ENCODE results near the gene LGI1. TPM values are rescaled to one million over a fixed set of nuclear protein-coding genes. Genes with fewer than 3 reads are reported as not detected.
A peak's percentile ranks its signal among the peaks of the same experiment; 100 is the strongest.

LGI1 gene
- total RNA-seq = 9.4 TPM

DNA sequence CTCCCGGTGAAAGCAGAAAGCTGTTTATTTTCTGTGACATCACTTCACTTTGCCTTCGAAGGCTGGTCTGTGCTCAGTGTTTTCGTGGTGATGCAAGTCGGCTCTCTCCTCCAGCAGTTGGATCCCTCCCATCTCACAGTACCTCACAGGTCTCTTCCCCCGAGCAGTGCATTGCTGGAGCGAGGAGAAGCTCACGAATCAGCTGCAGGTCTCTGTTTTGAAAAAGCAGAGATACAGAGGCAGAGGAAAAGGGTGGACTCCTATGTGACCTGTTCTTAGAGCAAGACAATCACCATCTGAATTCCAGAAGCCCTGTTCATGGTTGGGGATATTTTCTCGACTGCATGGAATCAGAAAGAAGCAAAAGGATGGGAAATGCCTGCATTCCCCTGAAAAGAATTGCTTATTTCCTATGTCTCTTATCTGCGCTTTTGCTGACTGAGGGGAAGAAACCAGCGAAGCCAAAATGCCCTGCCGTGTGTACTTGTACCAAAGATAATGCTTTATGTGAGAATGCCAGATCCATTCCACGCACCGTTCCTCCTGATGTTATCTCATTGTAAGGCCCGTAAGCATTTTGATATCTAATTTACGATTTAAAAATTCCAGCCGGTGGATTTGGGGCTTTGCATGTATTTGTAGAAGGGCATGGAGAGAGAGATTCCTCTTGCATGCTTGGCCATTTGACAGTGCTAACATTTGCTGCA lies at the start of gene LGI1:
LGI1 (plus strand) TSS at position 136 of the 707 bp plus-strand sequence; CDS start at position 345, 209 bp downstream.
- peaks cover 0 to 6% (median 5%) of the 10 kb centered on the region in 3 donors for H3K27me3 ChIP-seq (ENCODE audit: control insufficient read depth in 3 of 3, insufficient read depth in 3 of 3, low read length in 3 of 3)

DNA sequence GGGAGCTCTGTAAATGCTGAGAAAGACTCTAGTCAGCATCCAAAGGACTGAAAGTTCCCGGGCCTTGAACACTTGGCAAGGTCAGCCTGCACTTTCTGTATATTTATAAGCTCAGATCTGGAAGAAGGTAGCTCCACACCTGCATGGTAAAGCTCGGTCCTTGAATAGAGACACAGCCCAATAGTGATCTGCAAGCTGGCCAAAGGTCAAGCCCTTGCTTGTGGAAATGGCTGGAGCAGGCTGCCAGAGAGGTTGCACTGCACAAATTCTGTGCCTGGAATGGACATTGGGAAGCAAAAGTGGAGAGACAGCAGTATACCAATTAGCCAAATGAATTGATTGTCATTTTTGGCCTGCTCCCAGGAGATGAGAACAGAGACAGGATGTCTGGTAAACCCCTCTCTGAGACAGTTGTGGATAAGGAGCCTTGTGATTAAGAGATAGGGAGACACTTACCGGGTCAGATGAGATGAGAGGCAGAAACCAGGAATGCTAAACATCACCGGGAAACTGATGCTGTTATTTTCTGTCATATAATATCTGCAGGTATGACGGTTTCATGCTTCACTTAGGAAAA lies 47.3 kb upstream of the LGI1 start:
- H3K9ac ChIP-seq (ENCODE audit: low read depth in 1 of 3, low read length in 3 of 3) = no peak overlapping the region
- no peaks in the 10 kb centered on the region for H3K4me1 ChIP-seq (ENCODE audit: control insufficient read depth in 3 of 3, insufficient read depth in 3 of 3, low read length in 3 of 3)
- H3K27me3 ChIP-seq (ENCODE audit: control insufficient read depth in 3 of 3, insufficient read depth in 3 of 3, low read length in 3 of 3) = no peaks in the 10 kb centered on the region
- no peak overlapping the region for H3K4me3 ChIP-seq (ENCODE audit: low read length in 3 of 3)
- no peaks in the 10 kb centered on the region for H3K36me3 ChIP-seq (ENCODE audit: control insufficient read depth in 3 of 3, insufficient read depth in 3 of 3, low read length in 3 of 3)
- H3K27ac ChIP-seq (ENCODE audit: low read depth, low read length) = no peak overlapping the region
- no peaks in the 10 kb centered on the region for H3K9me3 ChIP-seq (ENCODE audit: control insufficient read depth in 3 of 3, low read length in 3 of 3)

More for the DNA sequence above, at the start of gene LGI1:
- Histone ChIP-seq H3K36me3 (ENCODE audit: control insufficient read depth in 3 of 3, insufficient read depth in 3 of 3, low read length in 3 of 3) (no peaks in the 10 kb centered on the region), H3K27ac (ENCODE audit: low read depth, low read length) (peak within 1 kb of the TSS; percentile 81), H3K9ac (ENCODE audit: low read depth in 1 of 3, low read length in 3 of 3) (peak within 1 kb of the TSS; percentile 35 to 79 (median 54)), H3K9me3 (ENCODE audit: control insufficient read depth in 3 of 3, low read length in 3 of 3) (no peaks in the 10 kb centered on the region), H3K4me1 (ENCODE audit: control insufficient read depth in 3 of 3, insufficient read depth in 3 of 3, low read length in 3 of 3) (peaks cover 3 to 11% (median 5%) of the 10 kb centered on the region in 3 donors), H3K4me3 (ENCODE audit: low read length in 3 of 3) (peak within 1 kb of the TSS; percentile 64 to 69 (median 64))

DNA sequence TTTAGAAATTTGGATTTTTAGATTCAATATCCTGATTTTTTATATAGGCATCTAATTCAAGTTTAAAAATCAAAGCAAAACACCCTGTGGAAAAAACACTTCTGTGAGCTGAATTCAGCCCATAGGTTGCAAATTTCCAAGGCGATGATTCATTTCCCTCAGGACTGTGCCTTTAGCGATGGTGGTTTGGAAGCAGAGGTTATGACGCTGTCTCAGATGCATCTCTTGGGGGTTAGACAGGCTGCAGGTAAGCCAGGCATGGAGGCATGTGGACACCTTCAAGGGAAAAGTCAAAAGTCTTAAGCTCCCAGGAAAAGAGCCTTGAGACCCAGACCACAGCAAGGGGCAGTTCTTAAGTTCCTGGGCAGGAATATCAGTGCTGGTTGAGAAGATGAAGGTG lies 45.8 kb upstream of the LGI1 start:
- Histone ChIP-seq H3K36me3 (ENCODE audit: control insufficient read depth in 3 of 3, insufficient read depth in 3 of 3, low read length in 3 of 3) (no peaks in the 10 kb centered on the region), H3K9ac (ENCODE audit: low read depth in 1 of 3, low read length in 3 of 3) (no peak overlapping the region)

DNA sequence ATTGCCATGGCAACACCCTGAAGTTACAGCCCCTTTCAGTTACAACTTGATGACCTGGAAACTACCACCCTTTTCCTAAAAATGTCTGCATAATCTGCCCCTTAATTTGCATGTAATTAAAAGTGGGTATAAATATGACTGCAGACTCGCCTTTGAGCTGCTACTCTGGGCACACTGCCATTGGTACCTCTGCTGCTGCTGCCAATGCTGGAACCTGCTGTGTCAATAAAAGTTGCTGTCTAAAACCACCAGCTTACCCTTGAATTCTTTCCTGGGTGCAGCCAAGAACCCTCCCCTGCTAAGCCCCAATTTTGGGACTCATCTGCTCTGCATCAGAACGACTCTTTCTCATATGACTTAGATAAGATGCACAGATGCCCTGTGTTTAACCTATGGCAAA lies 45.1 kb upstream of the LGI1 start:
- Histone ChIP-seq H3K36me3 (ENCODE audit: control insufficient read depth in 3 of 3, insufficient read depth in 3 of 3, low read length in 3 of 3) (no peaks in the 10 kb centered on the region), H3K4me1 (ENCODE audit: control insufficient read depth in 3 of 3, insufficient read depth in 3 of 3, low read length in 3 of 3) (no peaks in the 10 kb centered on the region), H3K27ac (ENCODE audit: low read depth, low read length) (no peak overlapping the region), H3K9ac (ENCODE audit: low read depth in 1 of 3, low read length in 3 of 3) (no peak overlapping the region), H3K9me3 (ENCODE audit: control insufficient read depth in 3 of 3, low read length in 3 of 3) (no peaks in the 10 kb centered on the region), H3K27me3 (ENCODE audit: control insufficient read depth in 3 of 3, insufficient read depth in 3 of 3, low read length in 3 of 3) (no peaks in the 10 kb centered on the region), H3K4me3 (ENCODE audit: low read length in 3 of 3) (no peak overlapping the region)

More for the DNA sequence above, 45.8 kb upstream of the LGI1 start:
- H3K27ac ChIP-seq (ENCODE audit: low read depth, low read length) = no peak overlapping the region
- no peaks in the 10 kb centered on the region for H3K4me1 ChIP-seq (ENCODE audit: control insufficient read depth in 3 of 3, insufficient read depth in 3 of 3, low read length in 3 of 3)
- H3K4me3 ChIP-seq (ENCODE audit: low read length in 3 of 3) = no peak overlapping the region
- H3K9me3 ChIP-seq (ENCODE audit: control insufficient read depth in 3 of 3, low read length in 3 of 3) = no peaks in the 10 kb centered on the region
- H3K27me3 ChIP-seq (ENCODE audit: control insufficient read depth in 3 of 3, insufficient read depth in 3 of 3, low read length in 3 of 3) = no peaks in the 10 kb centered on the region

DNA sequence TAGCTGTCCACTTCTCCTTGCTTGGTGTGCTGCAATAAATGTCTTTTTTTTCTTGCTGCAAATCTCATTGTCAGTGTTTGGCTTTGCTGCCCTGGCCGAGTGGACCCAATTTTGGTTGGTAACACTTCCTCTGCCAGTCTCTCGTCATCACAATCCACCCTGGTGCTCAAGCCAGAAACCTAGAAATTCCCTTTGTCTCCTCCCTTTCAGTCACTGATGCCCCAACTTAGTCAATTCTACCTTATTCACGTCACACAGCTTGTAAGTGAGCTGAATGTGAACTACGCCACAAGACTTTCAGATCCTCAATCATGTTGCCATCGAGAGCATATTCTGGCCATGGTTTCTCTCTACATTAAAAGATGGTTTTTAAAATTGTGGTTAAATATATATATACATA lies 42.4 kb upstream of the LGI1 start:
- no peak overlapping the region for H3K4me3 ChIP-seq (ENCODE audit: low read length in 3 of 3)
- no peaks in the 10 kb centered on the region for H3K4me1 ChIP-seq (ENCODE audit: control insufficient read depth in 3 of 3, insufficient read depth in 3 of 3, low read length in 3 of 3)
- H3K36me3 ChIP-seq (ENCODE audit: control insufficient read depth in 3 of 3, insufficient read depth in 3 of 3, low read length in 3 of 3) = no peaks in the 10 kb centered on the region
- no peaks in the 10 kb centered on the region for H3K9me3 ChIP-seq (ENCODE audit: control insufficient read depth in 3 of 3, low read length in 3 of 3)
- H3K9ac ChIP-seq (ENCODE audit: low read depth in 1 of 3, low read length in 3 of 3) = no peak overlapping the region
- H3K27ac ChIP-seq (ENCODE audit: low read depth, low read length) = no peak overlapping the region
- peaks cover 0 to 2% (median 0%) of the 10 kb centered on the region in 3 donors for H3K27me3 ChIP-seq (ENCODE audit: control insufficient read depth in 3 of 3, insufficient read depth in 3 of 3, low read length in 3 of 3)

DNA sequence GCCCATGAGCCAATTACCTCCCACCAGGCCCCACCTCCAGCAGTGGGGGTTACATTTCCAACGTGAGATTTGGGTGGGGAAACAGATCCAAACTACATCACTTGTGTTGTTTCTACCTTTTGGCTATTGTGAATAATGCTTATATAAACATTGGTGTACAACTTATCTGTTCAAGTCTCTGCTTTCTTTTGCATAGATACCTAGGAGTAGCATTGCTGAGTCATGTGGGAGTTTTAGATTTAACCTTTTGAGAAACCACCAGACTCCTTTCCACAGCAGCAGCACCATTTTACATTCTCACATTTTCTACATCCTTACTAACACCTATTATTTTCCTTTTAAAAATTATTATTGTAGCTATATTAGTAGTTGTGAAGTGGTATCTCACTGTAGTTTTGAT lies 41.0 kb upstream of the LGI1 start:
- H3K4me1 ChIP-seq (ENCODE audit: control insufficient read depth in 3 of 3, insufficient read depth in 3 of 3, low read length in 3 of 3) = no peaks in the 10 kb centered on the region
- H3K9ac ChIP-seq (ENCODE audit: low read depth in 1 of 3, low read length in 3 of 3) = no peak overlapping the region
- no peaks in the 10 kb centered on the region for H3K36me3 ChIP-seq (ENCODE audit: control insufficient read depth in 3 of 3, insufficient read depth in 3 of 3, low read length in 3 of 3)
- no peak overlapping the region for H3K4me3 ChIP-seq (ENCODE audit: low read length in 3 of 3)
- peaks cover 0 to 2% (median 0%) of the 10 kb centered on the region in 3 donors for H3K27me3 ChIP-seq (ENCODE audit: control insufficient read depth in 3 of 3, insufficient read depth in 3 of 3, low read length in 3 of 3)
- no peak overlapping the region for H3K27ac ChIP-seq (ENCODE audit: low read depth, low read length)
- H3K9me3 ChIP-seq (ENCODE audit: control insufficient read depth in 3 of 3, low read length in 3 of 3) = no peaks in the 10 kb centered on the region

GRCh38 chr10:93718937-93719725 lies 38.6 kb upstream of the LGI1 start:
- Histone ChIP-seq H3K27ac (ENCODE audit: low read depth, low read length) (no peak overlapping the region), H3K4me3 (ENCODE audit: low read length in 3 of 3) (no peak overlapping the region), H3K36me3 (ENCODE audit: control insufficient read depth in 3 of 3, insufficient read depth in 3 of 3, low read length in 3 of 3) (no peaks in the 10 kb centered on the region), H3K27me3 (ENCODE audit: control insufficient read depth in 3 of 3, insufficient read depth in 3 of 3, low read length in 3 of 3) (peaks cover 0 to 3% (median 2%) of the 10 kb centered on the region in 3 donors), H3K9ac (ENCODE audit: low read depth in 1 of 3, low read length in 3 of 3) (no peak overlapping the region), H3K4me1 (ENCODE audit: control insufficient read depth in 3 of 3, insufficient read depth in 3 of 3, low read length in 3 of 3) (no peaks in the 10 kb centered on the region), H3K9me3 (ENCODE audit: control insufficient read depth in 3 of 3, low read length in 3 of 3) (no peaks in the 10 kb centered on the region)

DNA sequence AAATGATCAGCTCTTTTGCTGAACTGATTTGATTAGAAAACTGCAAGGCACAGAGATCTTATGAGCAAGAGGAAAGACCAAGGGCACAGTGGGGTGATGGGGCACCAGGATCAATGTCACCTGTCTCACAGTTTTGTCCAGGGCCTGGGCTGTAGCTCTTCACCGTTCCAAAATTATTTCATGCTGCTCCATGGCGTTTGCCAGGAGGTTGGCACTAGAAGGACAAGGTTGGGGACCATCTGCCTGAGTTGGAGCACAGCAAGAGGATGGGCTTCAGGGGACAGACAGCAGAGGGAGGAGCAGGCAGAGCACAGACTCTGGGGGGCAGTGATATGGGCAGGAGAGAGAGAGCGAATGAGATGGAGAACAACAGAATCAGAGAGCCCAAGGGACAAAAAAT lies 37.8 kb upstream of the LGI1 start:
- Histone ChIP-seq H3K9me3 (ENCODE audit: control insufficient read depth in 3 of 3, low read length in 3 of 3) (no peaks in the 10 kb centered on the region), H3K27ac (ENCODE audit: low read depth, low read length) (no peak overlapping the region), H3K27me3 (ENCODE audit: control insufficient read depth in 3 of 3, insufficient read depth in 3 of 3, low read length in 3 of 3) (peaks cover 0 to 3% (median 2%) of the 10 kb centered on the region in 3 donors), H3K4me3 (ENCODE audit: low read length in 3 of 3) (no peak overlapping the region), H3K9ac (ENCODE audit: low read depth in 1 of 3, low read length in 3 of 3) (no peak overlapping the region), H3K36me3 (ENCODE audit: control insufficient read depth in 3 of 3, insufficient read depth in 3 of 3, low read length in 3 of 3) (no peaks in the 10 kb centered on the region), H3K4me1 (ENCODE audit: control insufficient read depth in 3 of 3, insufficient read depth in 3 of 3, low read length in 3 of 3) (no peaks in the 10 kb centered on the region)

- no peak overlapping the region for H3K27ac ChIP-seq (ENCODE audit: low read depth, low read length)
- H3K4me3 ChIP-seq (ENCODE audit: low read length in 3 of 3) = no peak overlapping the region
- H3K27me3 ChIP-seq (ENCODE audit: control insufficient read depth in 3 of 3, insufficient read depth in 3 of 3, low read length in 3 of 3) = peaks cover 0 to 10% (median 5%) of the 10 kb centered on the region in 3 donors
- H3K9ac ChIP-seq (ENCODE audit: low read depth in 1 of 3, low read length in 3 of 3) = no peak overlapping the region
- H3K4me1 ChIP-seq (ENCODE audit: control insufficient read depth in 3 of 3, insufficient read depth in 3 of 3, low read length in 3 of 3) = no peaks in the 10 kb centered on the region
- H3K9me3 ChIP-seq (ENCODE audit: control insufficient read depth in 3 of 3, low read length in 3 of 3) = no peaks in the 10 kb centered on the region
- no peaks in the 10 kb centered on the region for H3K36me3 ChIP-seq (ENCODE audit: control insufficient read depth in 3 of 3, insufficient read depth in 3 of 3, low read length in 3 of 3)
These were observed 35.2 kb upstream of the LGI1 start for GRCh38 chr10:93722550-93722949.

GRCh38 chr10:93723153-93723552 lies 34.6 kb upstream of the LGI1 start:
- H3K36me3 ChIP-seq (ENCODE audit: control insufficient read depth in 3 of 3, insufficient read depth in 3 of 3, low read length in 3 of 3) = no peaks in the 10 kb centered on the region
- H3K27ac ChIP-seq (ENCODE audit: low read depth, low read length) = no peak overlapping the region
- H3K9ac ChIP-seq (ENCODE audit: low read depth in 1 of 3, low read length in 3 of 3) = no peak overlapping the region
- no peak overlapping the region for H3K4me3 ChIP-seq (ENCODE audit: low read length in 3 of 3)
- peaks cover 0 to 10% (median 5%) of the 10 kb centered on the region in 3 donors for H3K27me3 ChIP-seq (ENCODE audit: control insufficient read depth in 3 of 3, insufficient read depth in 3 of 3, low read length in 3 of 3)
- H3K4me1 ChIP-seq (ENCODE audit: control insufficient read depth in 3 of 3, insufficient read depth in 3 of 3, low read length in 3 of 3) = no peaks in the 10 kb centered on the region
- H3K9me3 ChIP-seq (ENCODE audit: control insufficient read depth in 3 of 3, low read length in 3 of 3) = no peaks in the 10 kb centered on the region

Measured in skeletal muscle tissue (tissue), 4 donors.